ENCODE data around the gene CTNNBL1.

Gene CTNNBL1

DNA sequence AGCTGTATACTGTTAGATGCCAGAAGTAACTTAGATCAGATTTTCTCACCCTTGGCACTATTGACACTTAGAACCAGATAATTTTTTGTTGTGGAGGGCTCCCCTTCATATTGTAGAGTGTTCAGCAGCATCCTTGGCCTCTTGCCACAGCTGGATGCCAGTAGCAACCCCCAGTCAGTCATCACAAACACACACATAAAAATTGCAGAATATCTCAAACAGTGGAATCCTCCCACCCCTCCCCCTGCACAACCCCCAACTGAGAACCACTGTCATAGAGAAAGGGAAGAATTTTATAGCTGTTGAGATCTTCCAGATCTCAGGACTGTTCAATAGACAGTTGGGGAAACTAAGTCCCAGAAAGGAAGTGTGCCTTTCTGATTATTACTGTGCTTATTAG lies 127.9 kb downstream of the CTNNBL1 start:
- no peak for DNase-seq (ENCODE audit: low read depth)

DNA sequence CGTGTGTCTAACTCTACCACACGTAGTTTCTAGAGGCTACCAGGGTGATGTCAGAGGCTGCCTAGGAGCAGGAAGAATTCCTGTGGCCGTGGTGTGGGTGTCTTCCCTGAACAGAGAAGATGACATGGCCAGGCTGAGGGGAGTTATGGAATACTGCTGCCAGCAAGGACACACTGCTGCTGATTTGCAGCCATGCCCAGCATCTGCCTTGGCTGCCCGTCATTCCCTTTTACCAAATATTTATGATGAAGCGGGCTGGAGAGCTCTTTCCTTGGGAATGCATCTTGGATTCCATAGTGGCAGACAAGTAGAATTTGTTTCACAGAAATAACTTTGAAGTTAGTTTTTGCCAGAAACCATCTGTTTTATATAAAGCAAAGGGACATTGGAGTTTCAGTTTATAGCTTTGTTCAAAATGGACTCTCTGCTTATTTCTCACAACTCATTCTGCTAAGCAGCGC lies 128.3 kb downstream of the CTNNBL1 start:
- DNase-seq (ENCODE audit: low read depth) = no peak

DNA sequence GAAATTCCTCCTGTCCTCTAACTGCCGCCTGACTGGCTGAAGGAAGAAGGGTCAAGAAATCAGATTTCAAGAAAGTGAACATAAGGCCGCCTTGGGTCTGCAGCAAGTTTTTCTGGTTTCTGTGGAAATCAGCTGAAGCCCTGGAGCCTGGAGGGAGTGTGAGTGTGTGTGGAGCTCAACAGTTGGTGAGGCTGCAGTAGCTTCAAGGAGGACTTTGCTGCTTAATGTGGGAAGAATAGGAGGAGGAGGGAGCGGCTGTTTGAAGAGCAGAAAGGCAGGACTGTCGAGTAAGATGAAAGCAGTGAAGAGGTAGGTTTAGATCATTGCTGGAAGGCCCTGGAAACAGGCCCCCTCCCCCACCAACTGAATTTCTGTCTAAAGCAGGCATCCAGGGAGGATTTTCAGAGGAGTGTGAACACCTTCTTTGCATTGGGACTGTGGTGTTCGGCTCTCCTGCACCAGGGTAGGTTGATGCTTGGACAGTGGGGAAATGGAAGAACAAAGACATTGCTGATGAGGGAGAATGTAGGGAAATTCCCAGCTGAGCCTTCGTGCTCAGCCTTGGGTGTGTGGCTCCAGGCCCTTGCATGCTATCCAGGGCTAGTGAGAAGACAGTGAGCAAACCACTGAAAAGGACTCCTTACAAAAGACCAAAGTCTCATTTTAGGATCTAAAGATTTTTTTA lies 129.6 kb downstream of the CTNNBL1 start:
- DNase-seq (ENCODE audit: low read depth) = no peak

DNA sequence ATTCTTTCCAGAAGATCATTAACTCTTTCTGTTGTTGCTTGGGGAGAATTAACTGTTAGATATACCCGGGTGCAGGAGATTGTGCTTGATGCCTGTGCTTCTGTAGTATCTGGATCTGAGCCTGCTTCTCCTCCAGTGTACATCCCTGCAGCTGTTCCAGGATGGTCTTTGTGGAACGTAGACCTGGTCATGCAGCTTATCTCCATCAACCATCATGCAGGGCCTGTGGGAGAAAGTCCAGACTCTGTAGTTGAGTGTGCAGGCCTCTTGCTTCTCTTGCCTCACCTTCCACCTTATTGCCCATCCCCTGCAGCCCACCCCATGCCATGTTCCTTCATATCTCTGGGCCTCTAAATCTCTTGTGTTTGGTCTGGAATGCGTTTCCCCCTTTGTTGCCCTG lies 133.8 kb downstream of the CTNNBL1 start:
- no peak for DNase-seq (ENCODE audit: low read depth)

DNA sequence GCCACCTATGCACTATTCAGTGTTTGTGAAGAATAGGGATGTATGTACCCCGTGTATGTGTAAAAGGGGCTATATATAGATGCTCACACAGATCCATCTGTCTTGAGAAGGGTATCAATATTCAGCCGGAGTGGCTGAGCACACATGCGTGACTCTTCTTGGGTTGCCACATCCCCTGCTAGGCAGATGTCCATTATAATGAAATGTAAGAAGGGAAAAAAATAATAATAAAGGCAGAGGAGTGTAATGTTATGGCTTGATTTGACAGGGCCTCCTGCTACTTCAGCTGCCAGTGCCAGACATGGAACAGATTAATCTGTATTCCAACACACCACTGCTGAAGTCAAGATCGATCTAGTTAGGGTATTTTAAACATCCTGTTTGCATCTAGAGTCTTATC lies 134.9 kb downstream of the CTNNBL1 start:
- no peak for DNase-seq (ENCODE audit: low read depth)

DNA sequence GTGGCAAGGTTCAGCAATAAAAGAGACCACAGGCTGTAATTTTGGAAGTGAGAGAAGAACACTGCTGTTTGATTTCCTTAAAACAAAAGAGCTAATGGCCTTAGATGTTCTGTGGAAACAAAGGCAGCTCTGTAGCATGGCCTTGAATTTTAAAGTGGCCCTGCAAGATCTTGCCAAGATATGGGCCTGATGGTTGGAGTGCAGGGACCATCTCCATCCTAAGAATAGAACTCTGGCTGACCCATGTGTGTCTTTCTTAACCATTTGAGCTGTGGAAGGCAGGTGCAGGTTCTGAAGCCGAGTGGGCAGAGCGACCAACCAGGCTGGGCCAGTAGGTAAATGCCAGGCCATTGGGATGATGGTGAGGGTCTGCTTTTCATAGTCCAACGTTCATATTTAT lies 135.3 kb downstream of the CTNNBL1 start:
- DNase-seq (ENCODE audit: low read depth) = no peak

DNA sequence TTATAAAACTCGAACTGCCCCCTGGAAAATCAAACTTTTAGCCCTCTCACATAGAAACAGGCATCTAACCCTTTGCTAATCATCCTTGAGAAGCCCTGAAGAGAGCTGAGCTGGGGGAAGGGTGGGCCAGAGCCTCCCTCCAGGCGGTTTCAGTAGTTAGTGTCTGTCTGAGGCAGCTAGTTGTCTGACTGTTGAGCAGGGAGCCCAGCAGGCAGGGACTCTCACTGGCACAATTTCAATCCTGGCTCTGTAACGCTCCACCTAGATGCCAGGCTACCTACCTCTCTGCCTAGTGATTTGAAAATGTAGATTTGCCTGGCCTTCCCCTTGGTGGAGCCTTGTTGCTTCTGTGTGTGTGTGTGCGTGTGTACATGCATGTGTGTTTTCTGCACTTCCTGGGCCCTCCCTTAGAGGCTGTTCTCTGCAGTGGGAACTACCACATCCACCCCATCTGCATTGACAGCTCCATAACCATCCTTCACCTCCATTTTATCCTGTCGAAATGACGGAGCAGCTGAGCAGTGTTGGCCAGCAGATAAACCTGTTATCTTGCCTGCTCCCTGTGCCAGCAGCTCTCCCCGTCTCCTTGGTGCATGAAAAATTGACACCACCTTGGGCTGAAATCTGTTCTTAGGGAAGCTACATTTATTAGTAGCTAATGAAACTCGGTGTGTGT lies 139.5 kb downstream of the CTNNBL1 start:
- DNase-seq (ENCODE audit: low read depth) = no peak

DNA sequence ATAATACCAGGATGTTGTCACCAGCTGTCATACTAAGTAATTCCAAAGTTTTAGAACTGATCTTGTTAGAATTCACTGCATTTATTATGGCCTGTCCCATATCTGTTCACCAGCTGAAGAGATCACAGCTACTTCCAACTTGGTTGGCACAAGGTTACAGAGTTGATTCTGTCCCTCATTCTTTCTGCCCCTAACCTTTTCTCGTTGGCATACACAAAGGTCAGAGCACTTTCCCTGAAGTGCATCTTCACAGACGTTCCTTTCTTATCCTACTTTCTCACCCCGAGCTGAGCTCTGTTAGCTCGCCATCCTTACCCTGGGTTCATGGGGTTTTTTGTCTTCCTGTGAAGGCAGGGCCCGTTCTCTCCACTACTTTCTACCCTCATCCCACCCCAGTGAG lies 143.1 kb downstream of the CTNNBL1 start:
- DNase-seq (ENCODE audit: low read depth) = no peak

DNA sequence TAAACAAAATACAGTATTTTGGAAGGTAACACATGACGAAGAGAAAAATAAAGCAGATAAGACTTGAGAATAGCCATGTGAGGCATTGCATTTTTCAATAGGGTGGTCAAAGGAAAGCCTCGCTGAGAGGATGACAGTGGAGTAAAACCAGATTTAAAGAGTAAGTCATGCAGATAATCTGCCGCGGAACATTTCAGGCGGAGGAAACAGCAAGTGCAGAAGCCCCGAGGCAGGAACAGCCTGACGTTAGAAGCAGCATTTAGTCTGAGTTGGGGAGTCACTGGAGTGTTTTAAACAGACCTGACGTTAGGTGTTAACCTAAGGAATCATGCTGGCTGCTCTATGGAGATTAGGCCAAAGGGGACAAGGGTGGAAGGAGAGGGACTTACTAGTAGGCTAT lies 144.1 kb downstream of the CTNNBL1 start:
- no peak for DNase-seq (ENCODE audit: low read depth)

DNA sequence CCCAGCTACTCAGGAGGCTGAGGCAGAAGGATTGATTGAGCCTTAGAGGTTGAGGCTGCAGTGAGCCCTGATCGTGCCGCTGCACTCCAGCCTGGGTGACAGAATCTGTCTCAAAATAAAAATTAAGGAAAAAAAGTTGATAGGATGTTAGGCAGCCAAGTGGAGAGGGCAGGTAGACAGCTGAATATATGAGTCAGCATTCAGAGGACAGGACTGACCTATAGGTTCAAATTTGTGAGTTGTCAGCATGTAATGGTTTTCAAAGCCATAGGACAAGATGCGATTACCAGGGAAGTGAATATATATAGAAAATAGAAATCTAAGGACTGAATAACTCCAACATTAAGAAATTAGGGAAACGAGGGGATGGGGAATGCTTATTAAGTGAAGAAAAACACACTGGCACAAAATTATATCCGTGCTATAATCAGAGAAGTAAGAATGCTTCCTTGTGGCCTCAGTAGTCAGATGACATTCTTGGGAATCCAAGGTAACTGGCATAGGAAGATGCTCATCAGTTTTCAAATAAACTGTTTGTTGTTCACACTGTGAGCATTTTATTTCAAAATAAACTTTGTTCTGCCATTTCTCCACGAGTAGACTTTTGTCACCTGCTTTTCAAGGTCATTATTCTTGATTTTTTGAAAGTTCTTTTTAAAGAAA lies 145.1 kb downstream of the CTNNBL1 start:
- no peak for DNase-seq (ENCODE audit: low read depth)

DNA sequence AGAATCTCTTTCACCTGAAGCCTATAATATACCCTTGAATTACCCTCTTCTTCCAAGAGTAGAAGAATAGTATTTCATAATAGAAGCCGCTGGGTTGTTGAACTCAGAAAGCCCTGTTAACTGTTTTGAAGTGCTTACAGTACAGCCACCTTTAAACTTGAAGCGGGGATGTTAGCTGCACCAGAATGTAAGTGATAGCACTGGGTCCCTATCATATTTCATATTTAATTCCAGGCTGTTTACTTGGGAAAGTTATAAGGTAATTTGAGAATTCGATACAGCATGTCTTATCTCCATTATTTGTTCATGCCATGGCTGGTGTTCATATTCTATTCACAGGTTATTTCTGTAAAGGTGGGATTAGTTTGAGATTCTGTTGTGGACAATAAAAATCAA lies 145.6 kb downstream of the CTNNBL1 start:
- no peak for DNase-seq (ENCODE audit: low read depth)

DNA sequence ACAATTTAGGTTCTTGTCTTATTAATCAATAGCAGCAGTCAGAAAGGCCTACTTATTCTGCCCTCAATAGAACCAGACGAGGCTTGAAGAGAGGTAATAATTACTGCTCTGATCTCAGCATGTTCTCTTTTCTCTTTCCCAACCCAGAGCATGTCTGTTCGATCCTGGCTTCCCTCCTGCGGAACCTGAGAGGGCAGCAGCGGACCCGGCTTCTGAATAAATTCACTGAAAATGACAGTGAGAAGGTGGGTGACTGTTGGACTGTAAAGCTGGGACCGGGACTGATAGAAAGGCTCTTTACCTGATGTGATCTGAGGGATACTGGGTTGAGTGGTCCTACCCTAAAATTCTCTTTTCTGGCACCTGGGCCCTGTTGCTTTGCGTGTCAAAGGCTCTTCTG lies 146.1 kb downstream of the CTNNBL1 start:
- DNase-seq (ENCODE audit: low read depth) = no peak

DNA sequence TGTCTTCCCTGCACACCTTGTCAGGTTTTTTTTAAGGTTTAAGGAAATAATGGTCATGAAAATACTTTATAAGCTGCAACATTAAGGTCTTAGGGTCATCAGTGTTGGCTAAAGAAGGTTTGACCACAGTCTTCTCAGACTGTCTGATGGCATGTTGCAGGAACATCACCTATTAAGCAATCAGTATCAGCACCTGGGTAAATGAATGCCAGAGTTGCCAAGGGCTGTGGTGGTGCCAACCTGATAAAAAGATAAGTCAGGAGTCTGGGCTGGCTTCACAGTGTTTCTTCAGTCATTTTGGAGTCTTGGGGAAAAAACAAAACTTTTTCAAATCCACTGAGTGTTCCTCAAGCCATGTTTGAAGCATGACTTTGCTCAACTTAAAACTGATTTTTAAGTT lies 147.6 kb downstream of the CTNNBL1 start:
- no peak for DNase-seq (ENCODE audit: low read depth)

DNA sequence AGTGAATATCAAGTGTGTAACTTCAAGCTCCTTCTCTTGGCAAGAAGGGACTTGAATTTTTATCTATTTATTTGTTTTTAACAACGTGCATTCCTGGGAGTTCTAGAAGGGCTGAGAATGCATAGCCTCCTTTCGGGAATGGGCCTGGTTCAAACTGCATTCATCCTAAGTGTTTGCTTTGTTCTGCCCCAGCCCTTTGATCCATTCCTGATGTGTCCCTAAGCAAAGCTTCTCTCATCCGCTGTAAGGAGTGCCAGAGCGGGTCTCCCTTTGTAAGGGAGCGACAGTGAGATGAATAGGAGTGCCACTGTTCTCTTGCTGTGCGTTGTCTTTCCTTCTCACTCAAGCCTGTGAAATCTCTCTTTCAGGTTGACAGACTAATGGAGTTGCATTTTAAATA lies 148.1 kb downstream of the CTNNBL1 start:
- no peak for DNase-seq (ENCODE audit: low read depth)

DNA sequence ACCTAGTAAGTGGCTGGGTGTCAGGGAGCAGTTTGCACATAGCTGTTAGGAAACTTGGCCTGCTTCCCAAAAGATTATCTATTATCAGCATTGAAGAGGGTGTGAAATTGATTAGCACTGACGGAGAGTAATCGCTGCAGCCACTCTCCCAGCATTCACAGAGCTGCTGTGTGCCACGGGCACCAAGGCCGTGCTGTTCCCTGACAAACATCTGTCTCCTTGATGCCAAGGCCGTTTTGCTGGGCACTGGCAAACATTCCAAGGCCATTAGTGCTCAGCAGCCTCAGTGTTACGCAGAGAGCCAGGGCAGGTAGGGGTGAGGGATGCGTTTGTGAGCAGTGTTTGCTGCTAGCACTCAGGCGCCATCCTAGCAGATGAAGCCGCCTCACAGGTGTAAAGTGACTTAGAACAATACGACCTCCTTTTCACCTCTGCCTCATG lies 151.4 kb downstream of the CTNNBL1 start:
- DNase-seq (ENCODE audit: low read depth) = no peak

DNA sequence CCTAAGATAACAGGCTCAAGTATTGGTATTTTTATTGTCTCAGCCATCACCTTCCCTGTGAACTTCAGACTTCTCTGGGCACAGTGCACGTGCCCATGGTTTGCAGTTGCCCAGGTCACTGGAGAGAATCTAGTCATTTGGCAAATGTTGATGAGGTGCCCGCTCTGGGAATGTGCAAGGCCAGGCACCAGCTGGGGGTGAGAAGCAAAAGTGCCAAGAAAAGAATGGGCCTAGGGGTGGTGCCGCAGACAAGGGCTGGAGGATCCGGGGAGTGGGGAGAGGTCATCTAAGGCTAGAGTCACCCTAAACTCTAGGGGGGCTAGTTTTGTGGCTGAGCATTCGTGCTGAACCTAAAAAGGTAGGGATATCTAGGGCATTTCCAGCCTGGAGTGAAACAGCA lies 152.0 kb downstream of the CTNNBL1 start:
- DNase-seq (ENCODE audit: low read depth) = no peak

DNA sequence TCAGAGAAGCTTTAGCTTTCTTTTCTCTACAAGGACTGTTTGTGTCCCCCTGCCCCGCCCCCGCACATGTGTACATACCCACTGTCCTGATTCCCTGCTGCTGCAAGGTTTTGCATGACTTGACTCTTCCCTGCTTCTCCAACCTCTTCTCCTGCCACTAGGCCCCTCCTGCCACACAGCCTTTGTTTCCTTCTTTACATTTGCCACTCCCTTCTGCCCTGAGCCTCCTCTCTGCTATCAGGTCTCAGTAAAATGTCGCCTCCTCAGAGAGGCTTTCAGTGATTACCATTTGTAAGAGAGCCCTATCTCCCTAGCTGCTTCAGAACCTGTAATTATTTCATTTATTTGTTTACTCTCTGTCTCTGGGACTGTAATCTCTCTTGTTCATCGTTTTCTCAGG lies 152.7 kb downstream of the CTNNBL1 start:
- DNase-seq (ENCODE audit: low read depth) = no peak

DNA sequence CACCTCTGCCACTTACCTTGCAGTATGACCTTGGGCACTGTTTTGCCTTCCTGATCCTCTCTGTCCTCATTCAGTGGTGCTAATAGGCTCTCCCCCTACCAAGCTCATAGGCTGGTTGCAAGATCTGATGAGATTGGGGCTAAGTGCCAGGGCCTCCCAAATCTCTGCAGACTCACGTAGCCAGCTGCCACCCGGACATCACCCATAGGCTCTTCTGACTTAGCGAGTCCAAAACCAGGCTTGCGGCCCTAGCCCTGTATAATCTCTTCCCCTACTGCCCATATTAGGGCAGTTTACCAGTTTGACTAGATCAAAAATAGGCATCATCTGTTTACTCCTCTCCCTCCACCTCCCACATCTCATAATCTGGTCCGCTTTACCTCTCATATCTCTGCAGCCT lies 154.9 kb downstream of the CTNNBL1 start:
- no peak for DNase-seq (ENCODE audit: low read depth)

DNA sequence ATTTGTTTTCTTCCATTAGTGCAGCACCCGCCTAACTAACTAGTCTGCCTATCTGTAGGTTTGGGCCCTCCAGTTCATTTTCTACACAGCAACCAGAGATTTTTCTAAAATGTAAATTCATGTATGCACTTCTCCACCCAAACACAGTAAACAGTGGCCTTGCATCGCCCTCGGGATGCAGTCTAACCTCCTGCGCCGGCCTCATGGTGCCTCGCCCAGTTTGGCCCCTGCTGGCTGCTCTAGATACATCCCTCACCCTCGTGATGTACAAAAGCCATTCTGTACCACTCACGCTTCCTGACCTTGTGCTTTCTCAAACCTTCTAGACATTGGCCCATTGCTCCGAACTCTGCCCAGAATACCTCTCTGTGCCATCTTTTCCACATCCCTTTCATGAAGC lies 155.3 kb downstream of the CTNNBL1 start:
- no peak for DNase-seq (ENCODE audit: low read depth)

DNA sequence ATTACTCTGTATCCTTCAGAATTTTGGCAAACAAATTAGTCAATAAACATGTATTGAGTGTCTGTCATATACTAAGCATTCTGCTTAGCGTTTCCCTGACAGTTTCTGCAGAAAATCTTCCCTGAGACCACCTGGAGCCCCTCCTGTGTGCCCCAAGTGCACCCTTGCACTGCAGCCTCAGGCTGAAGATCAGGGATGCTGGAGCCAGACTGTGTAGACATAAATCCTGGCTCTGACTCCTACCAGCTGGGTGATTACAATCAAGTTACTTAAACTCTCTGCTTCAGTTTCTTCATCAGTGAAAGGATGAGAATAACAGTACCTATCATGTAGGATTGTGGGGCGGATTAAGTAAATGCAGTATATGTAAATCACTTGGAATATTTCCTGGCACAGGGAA lies 155.7 kb downstream of the CTNNBL1 start:
- no peak for DNase-seq (ENCODE audit: low read depth)

DNA sequence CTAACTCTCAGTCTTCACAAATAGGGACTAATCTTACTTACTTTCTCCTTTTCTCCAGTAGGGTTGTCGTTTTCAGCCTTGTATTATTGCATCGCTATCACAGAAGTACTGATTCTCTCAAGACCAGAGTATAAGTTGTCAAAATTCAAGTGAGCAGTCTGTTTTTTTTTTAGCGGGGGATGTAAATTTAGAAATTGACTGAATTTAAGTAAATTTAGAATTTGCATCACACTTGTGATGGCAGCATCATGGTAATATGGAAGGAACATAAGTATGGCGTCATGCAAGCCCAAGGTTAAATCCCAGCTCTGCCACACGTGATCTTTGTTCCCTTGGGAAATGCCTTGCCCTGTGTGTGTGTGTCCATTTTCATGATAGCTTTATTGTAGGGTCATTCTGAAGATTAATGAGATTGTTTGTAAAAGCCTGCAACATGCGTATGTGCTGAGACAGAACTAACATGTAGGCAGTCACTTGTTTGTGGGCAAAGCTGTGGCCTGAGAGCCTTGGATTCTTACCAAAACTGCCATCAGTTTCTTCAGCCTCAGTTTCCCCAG lies 156.3 kb downstream of the CTNNBL1 start:
- DNase-seq (ENCODE audit: low read depth) = no peak

DNA sequence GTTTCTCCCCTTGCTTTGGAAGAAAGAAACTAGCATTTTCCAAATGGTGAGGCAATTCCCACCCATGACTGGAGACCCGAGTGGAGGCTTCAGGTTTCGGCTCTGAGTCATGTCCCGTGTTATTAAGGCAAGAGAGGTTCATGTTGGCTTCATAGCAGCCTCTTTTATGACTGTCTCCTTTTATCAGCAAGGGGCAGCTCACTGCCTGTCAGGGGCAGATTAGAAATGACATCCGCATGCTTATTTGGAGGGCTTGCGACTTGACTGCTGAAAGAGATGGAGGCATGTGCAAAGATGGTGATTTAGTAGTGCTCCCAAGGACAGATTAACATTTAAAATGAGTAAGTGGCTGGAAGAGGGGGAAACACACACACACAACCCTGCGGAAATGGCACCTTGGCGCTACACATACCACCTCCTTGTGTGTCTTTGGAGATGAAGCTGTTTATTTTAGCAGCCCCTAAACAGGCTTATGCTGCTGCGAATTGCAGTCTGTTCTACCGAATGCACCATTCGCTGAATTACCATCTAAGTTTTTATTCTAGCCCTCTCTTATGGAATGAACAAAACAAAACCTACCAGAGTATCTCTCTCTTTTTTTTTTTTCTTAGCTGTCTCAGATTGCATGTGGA lies 157.0 kb downstream of the CTNNBL1 start:
- DNase-seq (ENCODE audit: low read depth) = no peak

DNA sequence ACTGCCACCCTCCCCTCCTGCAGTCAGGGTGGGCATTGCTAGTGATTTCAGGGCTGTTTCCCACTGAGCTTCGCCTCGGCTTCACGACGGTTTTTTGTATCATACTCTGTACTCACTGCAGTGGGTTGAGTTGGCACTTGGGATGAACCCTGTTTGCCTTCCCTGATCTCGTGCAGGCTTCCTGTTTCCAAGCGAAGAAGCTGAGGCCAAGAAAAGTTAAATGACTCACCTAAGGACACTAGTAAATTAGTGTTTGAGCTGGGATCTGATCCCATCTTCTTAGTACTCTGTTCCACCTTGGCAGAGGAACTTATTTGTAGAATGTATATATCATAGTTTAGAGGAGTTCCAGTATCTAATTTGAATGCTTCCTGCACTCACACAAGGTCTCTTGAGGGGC lies 158.8 kb downstream of the CTNNBL1 start:
- no peak for DNase-seq (ENCODE audit: low read depth)

Data from activated T-helper 1 cell treated with Interleukin-2 at 50 U/mL for 16 hours (primary cell).